Right atrium auricular region (tissue), 2 donors: Measurements from ENCODE around the gene RNF186. TPM values are rescaled to one million over a fixed set of nuclear protein-coding genes. Genes with fewer than 3 reads are reported as not detected.
A peak's percentile ranks its signal among the peaks of the same experiment; 100 is the strongest.

Experiments
- DNase-seq: peaks from one replicate; pipeline ENCODE4 v3.0.0-alpha.2; 2019; ENCODE audit warnings: low spot score
- H3K27ac ChIP-seq, 2 donors: fragments of 200-600 bp; sonication (generic); 1 replicate in 1 of 2; 2 replicates in 1 of 2; pipeline ENCODE4 v1.5.1; 2016 to 2019
- H3K27me3 ChIP-seq, 2 donors: fragments of 200-600 bp; sonication (generic); one replicate each; pipeline versions ENCODE4 v1.5.1 to v1.6.0; 2017 to 2019
- H3K36me3 ChIP-seq: fragments of 200-600 bp; sonication (generic); one replicate; pipeline ENCODE4 v1.5.1; 2016
- H3K4me1 ChIP-seq, 2 donors: fragments of 200-600 bp; sonication (generic); one replicate each; pipeline versions ENCODE4 v1.5.1 to v1.6.0; 2017 to 2019
- H3K4me3 ChIP-seq, 2 donors: fragments of 200-600 bp; sonication (generic); 1 replicate in 1 of 2; 2 replicates in 1 of 2; pipeline ENCODE4 v1.5.1; 2017 to 2019; ENCODE audit warnings: mild to moderate bottlenecking in 1 of 2, moderate library complexity in 1 of 2
- H3K9me3 ChIP-seq, 2 donors: fragments of 200-600 bp; sonication (generic); one replicate each; pipeline ENCODE4 v1.5.1; 2019
- CTCF ChIP-seq, 2 donors: fragments of 200-600 bp; sonication (generic); IDR thresholded peaks; one replicate each; pipeline ENCODE4 v1.5.1; 2019; ENCODE audit warnings: antibody characterized with exemption in 2 of 2
- total RNA-seq, 2 donors: library from RNA; depleted of rRNA; stranded (reverse); fragments of >200 nt; gene quantifications; one replicate each; pipeline ENCODE4 v1.1.0, GENCODE V29; 2016

Gene RNF186
- total RNA-seq, 2 donors from 2014 or later: not detected

- Histone ChIP-seq H3K9me3 (no peaks in the 10 kb centered on the region), H3K27ac (no peak overlapping the region), H3K27me3 (no peaks in the 10 kb centered on the region), H3K4me3 (no peak overlapping the region), H3K36me3 (no peaks in the 10 kb centered on the region), H3K4me1 (peaks cover 0 to 12% of the 10 kb centered on the region in 2 donors)
- DNase-seq: no peak
- TF ChIP-seq CTCF (IDR thresholded peaks at IDR 0.05): no peak
Measured at GRCh38 chr1:19802269-19802668, 12.8 kb downstream of the RNF186 start.

DNA sequence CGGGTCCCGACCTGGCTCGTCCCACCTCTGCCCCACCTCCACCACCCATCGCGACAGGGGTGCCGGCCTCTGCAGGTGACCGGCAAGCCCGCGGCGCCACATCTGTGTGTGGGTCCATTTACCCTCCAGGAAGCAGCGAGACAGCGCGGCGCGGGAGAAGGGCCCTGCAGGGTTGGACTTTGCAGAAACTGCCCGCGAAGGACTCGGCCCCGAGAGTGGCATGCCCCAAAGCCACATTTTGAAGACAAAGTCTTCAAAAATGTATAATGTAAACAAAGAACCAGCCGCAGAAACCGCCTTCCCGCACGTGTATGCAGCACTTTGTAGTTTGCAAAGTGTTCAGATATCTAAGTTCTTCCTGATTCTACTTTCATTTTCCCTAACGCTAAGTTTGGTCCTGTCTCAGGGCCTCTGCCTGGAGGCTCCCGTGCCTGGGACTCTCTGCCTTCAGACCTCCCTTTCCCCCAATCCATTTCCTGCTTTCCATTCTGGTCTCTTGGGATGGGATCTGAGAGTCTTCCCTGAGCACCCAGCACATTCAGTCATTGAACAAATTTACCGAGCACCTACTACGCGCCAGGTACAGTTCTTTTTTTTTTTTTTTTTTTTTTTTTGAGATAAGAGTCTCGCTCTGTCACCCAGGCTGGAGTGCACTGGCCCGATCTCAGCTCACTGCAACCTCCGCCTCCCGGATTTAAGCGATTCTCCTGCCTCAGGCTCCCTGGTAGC is 14.8 kb downstream of the RNF186 start:
- H3K4me3 ChIP-seq: peak overlapping the region; percentile 62 to 74
- H3K36me3 ChIP-seq: no peaks in the 10 kb centered on the region
- peak; percentile 61 for DNase-seq
- no peaks in the 10 kb centered on the region for H3K27me3 ChIP-seq
- no peak for TF ChIP-seq CTCF (IDR thresholded peaks at IDR 0.05)
- H3K27ac ChIP-seq: peak overlapping the region; percentile 65 to 68
- peaks cover 0 to 12% of the 10 kb centered on the region in 2 donors for H3K4me1 ChIP-seq
- no peaks in the 10 kb centered on the region for H3K9me3 ChIP-seq

DNA sequence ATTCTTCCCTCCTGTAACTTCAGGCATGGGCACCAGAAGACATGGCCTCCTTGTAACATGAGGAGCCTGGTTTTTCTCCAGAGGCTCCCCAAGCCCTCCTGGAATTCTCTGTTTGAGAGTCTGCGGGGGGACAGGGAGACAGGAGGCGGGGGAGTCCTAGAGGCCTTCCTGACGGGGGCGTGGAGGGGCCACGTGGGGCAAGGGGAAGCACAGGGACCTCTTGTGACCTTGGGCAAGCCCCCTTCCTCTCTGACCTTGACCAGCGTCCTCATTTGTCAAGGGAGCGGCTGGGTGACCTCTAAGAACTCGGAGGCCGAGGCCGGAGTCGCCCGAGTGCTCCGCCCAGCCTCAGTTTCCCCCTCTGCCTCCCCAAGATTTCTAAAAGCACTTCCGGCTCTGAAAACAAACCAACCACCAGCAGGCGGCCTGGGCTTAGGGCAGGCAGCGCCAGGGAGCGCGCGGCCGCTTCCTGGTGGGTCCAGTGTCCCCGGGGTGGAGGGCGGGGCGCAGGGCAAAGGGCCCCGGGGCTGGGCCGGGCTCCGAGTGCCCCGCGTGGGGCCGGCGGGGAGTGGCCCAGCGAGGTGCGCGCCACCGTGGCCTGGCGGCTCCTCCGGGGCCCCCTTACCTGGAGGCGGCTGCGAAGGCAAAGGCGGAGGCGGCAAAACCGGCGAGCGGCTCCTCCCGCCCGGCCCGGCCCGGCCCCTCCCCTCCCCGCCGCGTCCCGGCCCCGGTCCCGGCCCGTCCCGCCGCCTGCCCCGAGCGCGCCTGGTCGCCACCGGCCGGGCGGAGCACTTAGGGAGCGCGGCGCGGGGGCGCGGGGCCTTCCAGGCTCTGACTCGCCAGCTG is 15.6 kb downstream of the RNF186 start, which contains the start of gene TMCO4:
TSS of gene TMCO4 (minus strand) at position 687 of the 846 bp plus-strand sequence. CDS start 19,158 bp downstream, outside the sequence.
- TF ChIP-seq CTCF (IDR thresholded peaks at IDR 0.05): peak in 1 of 2 donors; percentile 42
- DNase-seq: no peak
- Histone ChIP-seq H3K4me1 (peaks cover 0 to 12% of the 10 kb centered on the region in 2 donors), H3K27ac (peak within 1 kb of the TSS; percentile 65 to 68), H3K4me3 (peak within 1 kb of the TSS; percentile 62 to 74), H3K9me3 (no peaks in the 10 kb centered on the region), H3K36me3 (no peaks in the 10 kb centered on the region), H3K27me3 (no peaks in the 10 kb centered on the region)

- Histone ChIP-seq H3K9me3 (no peaks in the 10 kb centered on the region), H3K27me3 (no peaks in the 10 kb centered on the region), H3K27ac (peak overlapping the region; percentile 65 to 68), H3K4me3 (peak overlapping the region in 1 of 2 donors; percentile 74), H3K4me1 (peaks cover 0 to 12% of the 10 kb centered on the region in 2 donors), H3K36me3 (no peaks in the 10 kb centered on the region)
- TF ChIP-seq CTCF (IDR thresholded peaks at IDR 0.05): no peak
- DNase-seq: no peak
Measured at GRCh38 chr1:19798486-19799229, 16.4 kb downstream of the RNF186 start.

GRCh38 chr1:19797827-19798226 is 17.3 kb downstream of the RNF186 start:
- Histone ChIP-seq H3K27ac (no peak overlapping the region), H3K9me3 (no peaks in the 10 kb centered on the region), H3K4me1 (peaks cover 0 to 12% of the 10 kb centered on the region in 2 donors), H3K27me3 (no peaks in the 10 kb centered on the region), H3K36me3 (no peaks in the 10 kb centered on the region), H3K4me3 (no peak overlapping the region)
- TF ChIP-seq CTCF (IDR thresholded peaks at IDR 0.05): no peak
- DNase-seq: no peak
